ENCODE results near the gene HIP1R. TPM values are rescaled to one million over a fixed set of nuclear protein-coding genes. Genes with fewer than 3 reads are reported as not detected.

Gene HIP1R
- polyA plus RNA-seq, 1 experiment, result 7.2 TPM

DNA sequence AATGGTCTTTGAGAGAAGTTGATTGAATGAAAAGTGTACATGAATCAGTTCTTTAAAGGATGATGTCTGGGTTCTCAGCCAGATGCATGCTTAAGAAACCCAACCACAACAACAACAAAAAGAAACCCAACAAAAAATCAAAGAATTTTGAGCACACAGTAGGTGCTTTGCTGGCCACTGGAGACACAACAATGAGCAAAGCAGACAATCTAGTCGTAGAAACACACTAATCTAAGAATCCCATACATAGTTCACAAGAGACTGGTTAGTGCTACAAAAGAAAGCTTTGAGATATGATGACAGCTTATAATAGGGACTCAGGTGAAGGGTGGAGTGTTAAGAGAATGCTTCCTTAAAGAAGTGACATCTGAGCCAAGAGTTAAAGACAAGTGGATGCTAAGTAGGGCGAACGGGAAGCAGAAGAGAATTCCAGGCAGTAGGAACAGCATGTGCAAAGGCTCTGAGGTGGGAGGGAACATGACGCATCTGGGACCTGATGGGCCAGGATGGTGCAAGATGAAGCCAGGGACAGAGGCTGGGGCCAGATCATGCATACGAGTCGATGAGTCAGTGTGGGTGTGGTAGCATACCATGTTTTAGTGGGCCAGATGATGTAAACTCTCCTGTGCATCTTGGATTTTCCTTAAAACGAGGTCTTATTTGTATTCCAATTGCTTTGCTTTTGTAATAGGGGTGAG lies 4.6 kb upstream of the HIP1R start:
- POLR2A ChIA-PET, result no interaction called here
- Histone ChIP-seq H3K27ac (ENCODE audit: low read depth, low read length) (no peak overlapping the region), H3K9me3 (ENCODE audit: control insufficient read depth, insufficient read depth, low read length) (no peaks in the 10 kb centered on the region), H3K27me3 (ENCODE audit: control insufficient read depth, insufficient read depth, low read length) (no peaks in the 10 kb centered on the region), H3K4me3 (ENCODE audit: low read depth, low read length) (no peak overlapping the region)
- TF ChIP-seq, protein P1, sequence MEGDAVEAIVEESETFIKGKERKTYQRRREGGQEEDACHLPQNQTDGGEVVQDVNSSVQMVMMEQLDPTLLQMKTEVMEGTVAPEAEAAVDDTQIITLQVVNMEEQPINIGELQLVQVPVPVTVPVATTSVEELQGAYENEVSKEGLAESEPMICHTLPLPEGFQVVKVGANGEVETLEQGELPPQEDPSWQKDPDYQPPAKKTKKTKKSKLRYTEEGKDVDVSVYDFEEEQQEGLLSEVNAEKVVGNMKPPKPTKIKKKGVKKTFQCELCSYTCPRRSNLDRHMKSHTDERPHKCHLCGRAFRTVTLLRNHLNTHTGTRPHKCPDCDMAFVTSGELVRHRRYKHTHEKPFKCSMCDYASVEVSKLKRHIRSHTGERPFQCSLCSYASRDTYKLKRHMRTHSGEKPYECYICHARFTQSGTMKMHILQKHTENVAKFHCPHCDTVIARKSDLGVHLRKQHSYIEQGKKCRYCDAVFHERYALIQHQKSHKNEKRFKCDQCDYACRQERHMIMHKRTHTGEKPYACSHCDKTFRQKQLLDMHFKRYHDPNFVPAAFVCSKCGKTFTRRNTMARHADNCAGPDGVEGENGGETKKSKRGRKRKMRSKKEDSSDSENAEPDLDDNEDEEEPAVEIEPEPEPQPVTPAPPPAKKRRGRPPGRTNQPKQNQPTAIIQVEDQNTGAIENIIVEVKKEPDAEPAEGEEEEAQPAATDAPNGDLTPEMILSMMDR (IDR thresholded peaks at IDR 0.05; ENCODE audit: low read depth, low read length), result no peak
- CTCF ChIA-PET, result no interaction called here
- DNase-seq (ENCODE audit: low read depth, low spot score), result no peak

DNA sequence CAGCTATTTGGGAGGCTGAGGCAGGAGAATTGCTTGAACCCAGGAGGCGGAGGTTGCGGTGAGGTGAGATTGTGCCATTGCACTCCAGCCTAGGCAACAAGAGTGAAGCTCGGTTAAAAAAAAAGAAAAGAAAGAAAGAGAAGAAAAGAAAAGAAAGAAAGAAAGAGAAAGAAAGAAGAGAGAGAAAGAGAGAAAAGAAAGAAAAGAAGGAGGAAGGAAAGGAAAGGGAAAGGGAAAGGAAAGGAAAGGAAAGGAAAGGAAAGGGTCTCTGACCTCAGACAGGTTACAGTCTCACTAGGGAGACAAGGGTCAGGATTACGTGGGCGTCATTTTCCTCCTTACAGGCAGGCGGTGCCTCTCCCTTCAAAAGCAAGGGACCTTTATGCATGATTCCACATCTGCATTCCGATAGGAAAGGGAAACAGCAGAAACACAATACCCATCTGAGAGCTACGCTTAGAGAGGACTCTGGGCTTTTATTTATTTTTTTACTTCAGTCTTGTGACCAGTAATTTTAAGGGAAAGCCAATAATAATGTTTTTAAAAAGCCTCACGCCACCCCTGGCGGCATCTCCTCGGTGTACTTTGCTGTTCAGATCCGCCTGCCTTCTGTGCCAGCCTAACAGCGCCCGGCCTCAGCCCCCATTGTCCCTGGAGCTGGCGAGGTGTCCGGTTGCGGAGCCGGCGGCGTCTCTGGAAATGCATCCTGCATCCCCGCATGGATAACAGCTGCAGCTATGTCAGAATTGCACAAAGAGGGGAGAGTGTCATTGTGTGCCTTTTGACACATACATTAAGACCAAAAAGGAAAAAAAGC lies 945 bp upstream of the HIP1R start:
- no peaks in the 10 kb centered on the region for H3K27me3 ChIP-seq (ENCODE audit: control insufficient read depth, insufficient read depth, low read length)
- DNase-seq (ENCODE audit: low read depth, low spot score), result no peak
- ChIA-PET CTCF (interaction anchor here (0.6 to 2.3 kb wide), 2 partner anchors 41 to 493 kb away, joined by 3 to 15 read pairs; no protein-coding TSS in a partner anchor), POLR2A (interaction anchor here (0.6 kb wide), 2 partner anchors 17 to 235 kb away, joined by 3 read pairs; no protein-coding TSS in a partner anchor)
- peak overlapping the region; percentile 58 for H3K27ac ChIP-seq (ENCODE audit: low read depth, low read length)
- TF ChIP-seq, protein P1 (IDR thresholded peaks at IDR 0.05; ENCODE audit: low read depth, low read length), result 0 out of 2 replicates have a peak, but pooled peaks have one; percentile 14
- H3K4me3 ChIP-seq (ENCODE audit: low read depth, low read length), result peak overlapping the region; percentile 66
- no peaks in the 10 kb centered on the region; the same call in 1 of the 2 replicates for H3K9me3 ChIP-seq (ENCODE audit: control insufficient read depth, insufficient read depth, low read length)

DNA sequence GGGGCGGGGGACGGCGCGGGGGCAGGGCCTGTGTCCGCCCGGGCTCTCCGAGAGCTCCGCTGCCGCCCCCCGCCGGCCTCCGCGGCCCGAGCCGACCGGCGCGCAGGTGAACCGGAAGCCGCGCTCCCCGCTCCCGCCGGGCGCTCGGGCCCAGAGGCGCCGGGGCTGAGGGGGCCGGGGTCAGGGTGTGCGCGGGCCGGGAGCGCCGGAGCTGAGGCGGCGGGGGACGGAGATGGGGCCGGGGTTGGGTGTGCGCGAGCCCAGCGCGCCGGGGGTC lies 431 bp downstream of the HIP1R start:
- Histone ChIP-seq H3K4me3 (ENCODE audit: low read depth, low read length) (peak overlapping the region; percentile 66), H3K27ac (ENCODE audit: low read depth, low read length) (no peak overlapping the region), H3K9me3 (ENCODE audit: control insufficient read depth, insufficient read depth, low read length) (no peaks in the 10 kb centered on the region; the same call in 1 of the 2 replicates), H3K27me3 (ENCODE audit: control insufficient read depth, insufficient read depth, low read length) (no peaks in the 10 kb centered on the region)
- ChIA-PET POLR2A (interaction anchor here (0.7 kb wide), 3 partner anchors 63 to 196 kb away, joined by 4 to 8 read pairs (median 5); partner anchors contain the start of gene ABCB9), CTCF (interaction anchor here (1.6 kb wide), 1 partner anchor 42 kb away, joined by 5 read pairs; no protein-coding TSS in a partner anchor)
- no peak for DNase-seq (ENCODE audit: low read depth, low spot score)
- TF ChIP-seq, protein P1 (IDR thresholded peaks at IDR 0.05; ENCODE audit: low read depth, low read length), result no peak

DNA sequence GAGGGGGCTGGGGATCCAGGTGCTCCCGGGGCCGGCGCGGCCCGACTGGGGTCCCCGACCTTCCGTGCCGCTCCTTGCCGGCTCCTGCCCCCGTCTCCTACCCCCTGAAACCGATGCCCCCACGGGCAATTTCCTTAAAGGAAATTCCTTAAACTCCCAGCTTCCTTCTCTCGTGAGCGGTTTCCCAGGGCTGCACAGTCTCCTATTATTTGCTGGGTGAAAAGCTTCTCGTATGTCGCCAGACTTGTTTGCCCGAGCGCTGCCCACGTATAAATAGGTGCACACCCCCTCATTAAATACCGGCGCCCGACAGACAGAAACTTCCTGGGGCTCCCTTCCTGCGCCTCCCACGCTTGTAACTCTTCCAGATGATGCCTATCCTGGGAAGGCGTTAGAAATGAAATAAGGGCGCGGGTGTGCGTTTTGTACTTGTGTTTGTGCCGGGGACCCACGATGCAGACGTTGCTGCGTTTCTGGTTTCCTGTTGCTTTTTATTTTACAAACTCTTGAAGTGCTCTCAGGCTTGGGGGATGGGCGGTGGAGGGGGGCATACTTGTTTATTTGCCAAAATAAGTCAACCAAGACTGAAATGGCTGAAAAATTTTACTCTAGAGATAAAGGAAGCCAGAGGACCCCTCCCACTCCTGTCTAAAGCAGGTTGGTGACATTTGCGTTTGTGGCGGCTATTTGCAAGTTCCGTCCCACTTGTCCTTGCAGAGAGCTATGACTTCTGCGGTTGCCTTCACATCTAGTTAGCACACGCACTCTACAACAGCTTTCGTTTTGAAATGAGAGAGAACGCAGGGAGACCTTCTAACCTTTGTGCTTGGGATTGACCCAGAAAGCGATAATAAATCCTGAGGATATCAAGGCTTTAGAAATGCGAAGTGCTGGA lies 1.0 kb downstream of the HIP1R start:
- Histone ChIP-seq H3K27me3 (ENCODE audit: control insufficient read depth, insufficient read depth, low read length) (no peaks in the 10 kb centered on the region), H3K4me3 (ENCODE audit: low read depth, low read length) (peak overlapping the region; percentile 66), H3K27ac (ENCODE audit: low read depth, low read length) (no peak overlapping the region), H3K9me3 (ENCODE audit: control insufficient read depth, insufficient read depth, low read length) (no peaks in the 10 kb centered on the region; the same call in 1 of the 2 replicates)
- TF ChIP-seq, protein P1 (IDR thresholded peaks at IDR 0.05; ENCODE audit: low read depth, low read length), result no peak
- CTCF ChIA-PET, result interaction anchor here (0.6 to 1.6 kb wide), 2 partner anchors 42 to 65 kb away, joined by 3 to 5 read pairs; no protein-coding TSS in a partner anchor
- POLR2A ChIA-PET, result interaction anchor here (0.6 to 1.0 kb wide), 5 partner anchors 16 to 402 kb away, joined by 3 to 8 read pairs (median 4); partner anchors contain the start of gene ABCB9
- DNase-seq (ENCODE audit: low read depth, low spot score), result no peak
